ENCODE measurements around the gene ASB5.

GRCh38 chr4:176289561-176289960 is 20.5 kb upstream of the ASB5 start:
- TF ChIP-seq CTCF (IDR thresholded peaks at IDR 0.05), result no peak
- TF ChIP-seq EP300 (IDR thresholded peaks at IDR 0.05), result no peak

All from stomach (tissue), 4 donors.